ENCODE results near the gene COA4.

Gene COA4

DNA sequence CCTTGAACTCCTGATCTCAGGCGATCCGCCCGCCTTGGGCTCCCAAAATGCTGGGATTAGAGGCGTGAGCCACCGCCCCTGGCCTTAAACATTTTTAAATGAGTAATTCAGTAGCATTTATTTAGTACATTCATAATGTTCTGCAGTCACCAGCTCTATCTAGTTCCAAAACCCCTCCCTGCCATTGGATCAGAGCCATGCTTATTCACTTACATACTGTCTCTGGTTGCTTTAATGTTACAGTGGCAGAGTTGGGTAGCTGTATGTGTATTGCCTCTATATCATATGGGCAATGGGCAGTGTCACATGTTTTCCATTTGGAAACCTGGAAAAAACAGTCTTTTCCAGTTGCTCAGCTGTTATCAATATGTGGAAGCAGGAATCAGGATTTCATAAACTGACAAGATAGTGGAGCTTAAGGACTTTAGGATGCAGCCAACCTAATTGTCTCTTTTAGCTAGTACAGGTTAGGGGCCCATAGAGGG is 10.5 kb downstream of the COA4 start:
- DNase-seq (ENCODE audit: low read depth in 3 of 3, low spot score in 1 of 3) = no peak

DNA sequence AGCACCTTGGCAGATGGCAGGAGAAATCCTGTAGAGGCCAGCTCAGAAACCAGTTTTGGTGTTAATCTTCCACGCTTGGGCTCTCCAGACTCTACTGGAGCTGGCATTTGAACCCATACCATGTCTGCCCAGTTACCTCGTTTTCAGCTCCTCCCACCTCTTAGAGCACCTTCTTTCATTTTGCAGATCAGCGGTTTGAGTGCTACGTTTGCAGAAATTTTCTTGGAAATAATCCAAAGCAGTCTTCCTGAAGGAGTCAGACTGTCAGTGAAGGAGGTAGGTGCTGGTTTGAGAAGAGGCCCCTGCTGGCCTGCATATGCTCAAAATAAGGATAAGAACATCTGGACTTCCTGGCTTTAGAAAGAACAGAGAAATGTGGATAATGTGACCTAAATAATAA is 13.7 kb downstream of the COA4 start:
- DNase-seq (ENCODE audit: low read depth in 3 of 3, low spot score in 1 of 3) = no peak

DNA sequence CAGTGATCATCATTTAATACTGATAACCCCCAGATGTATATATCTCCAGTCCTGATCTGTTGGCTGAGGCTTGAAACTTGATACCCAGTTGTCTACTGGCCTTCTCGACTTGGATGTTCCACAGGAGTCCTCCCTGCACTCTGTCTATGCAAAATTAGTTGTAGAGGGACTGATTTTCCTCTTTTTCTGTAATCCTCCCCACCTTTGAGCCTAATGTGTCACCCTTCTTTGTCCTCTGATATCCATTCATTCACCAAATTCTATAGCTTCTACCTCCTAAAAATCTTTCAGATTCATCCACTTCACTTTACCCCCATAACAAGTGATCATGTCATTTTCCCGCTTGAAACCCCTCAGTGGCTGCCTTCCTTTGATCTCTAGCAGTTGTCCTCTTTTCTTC is 16.4 kb downstream of the COA4 start:
- DNase-seq (ENCODE audit: low read depth in 3 of 3, low spot score in 1 of 3) = no peak

DNA sequence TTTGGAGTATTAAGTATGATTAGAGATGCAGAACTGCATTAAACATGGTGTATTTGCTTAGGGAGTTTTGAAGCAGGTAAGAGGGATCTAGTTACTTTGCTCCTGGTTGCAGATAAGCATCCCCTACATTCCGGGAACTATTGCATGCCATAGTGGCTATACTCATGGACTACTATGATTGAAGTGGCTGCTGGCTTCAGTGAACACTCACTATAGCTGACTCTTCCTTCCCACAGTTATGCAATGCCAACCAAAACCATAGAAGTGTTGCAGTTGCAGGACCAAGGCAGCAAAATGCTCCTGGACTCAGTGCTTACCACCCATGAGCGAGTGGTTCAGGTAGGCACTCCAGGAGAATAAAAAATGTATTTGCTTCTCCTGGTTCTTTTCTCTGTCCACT is 17.0 kb downstream of the COA4 start:
- no peak for DNase-seq (ENCODE audit: low read depth in 3 of 3, low spot score in 1 of 3)

DNA sequence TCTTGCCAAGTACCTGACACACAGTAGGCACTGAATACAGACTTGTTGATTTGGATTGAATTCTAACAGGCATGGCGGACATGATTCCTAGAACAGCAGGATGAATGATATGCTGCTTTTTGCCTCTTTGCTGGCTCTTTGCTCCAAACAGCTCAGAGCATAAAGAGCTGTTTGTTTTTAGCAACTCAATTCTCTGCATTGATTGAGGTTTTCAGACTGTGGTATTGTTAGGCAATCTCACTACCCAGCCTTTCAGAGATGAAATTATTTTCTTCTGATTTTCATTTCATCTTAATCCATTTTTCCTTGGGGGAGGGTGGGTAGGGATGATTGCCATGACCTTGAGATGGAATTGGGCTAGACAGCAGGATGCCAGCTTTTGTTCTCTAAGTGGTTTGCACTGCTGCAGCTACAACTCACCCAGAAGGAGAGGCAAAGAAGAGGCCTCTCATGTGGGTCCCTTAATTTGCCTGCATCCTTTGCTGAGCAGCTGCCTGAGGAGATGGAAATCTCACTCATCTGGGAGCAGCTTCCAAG is 20.5 kb downstream of the COA4 start:
- DNase-seq (ENCODE audit: low read depth in 3 of 3, low spot score in 1 of 3) = no peak

DNA sequence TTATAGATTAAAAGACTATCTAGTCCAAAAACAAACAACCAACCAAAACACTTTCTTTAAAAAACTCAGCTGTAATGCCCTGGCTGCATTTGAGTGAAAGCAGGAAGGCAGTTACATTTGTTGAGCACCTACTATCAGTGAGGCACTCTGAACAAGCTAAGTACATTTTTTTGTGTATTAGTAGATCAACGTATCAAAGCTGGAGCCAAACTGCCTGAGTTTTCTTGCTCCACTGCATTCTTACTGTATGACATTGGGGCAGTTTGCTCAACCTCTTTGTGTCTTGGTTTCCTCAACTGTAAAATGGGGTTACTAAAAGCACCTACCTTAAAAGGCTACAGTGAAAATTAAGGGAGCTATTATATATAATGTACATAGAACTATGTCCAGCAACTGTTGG is 22.0 kb downstream of the COA4 start:
- no peak for DNase-seq (ENCODE audit: low read depth in 3 of 3, low spot score in 1 of 3)

DNA sequence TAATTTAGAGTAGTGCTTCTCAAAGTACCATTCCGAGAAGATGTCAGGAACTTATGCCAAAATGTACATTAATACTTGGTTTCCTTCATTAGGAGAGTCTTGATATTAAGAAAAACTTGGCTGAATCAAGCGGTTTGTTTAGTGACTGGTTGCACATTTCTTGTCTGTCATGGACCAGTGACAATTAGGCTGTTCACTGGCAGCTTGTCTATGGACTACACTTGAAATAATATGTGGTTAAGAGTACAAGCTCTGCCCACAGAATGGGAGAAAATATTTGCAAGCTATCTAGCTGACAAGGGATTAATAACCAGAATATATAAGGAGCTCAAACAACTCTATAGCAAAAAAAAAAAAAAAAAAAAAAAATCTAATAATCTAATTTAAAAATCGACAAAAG is 24.6 kb downstream of the COA4 start:
- no peak for DNase-seq (ENCODE audit: low read depth in 3 of 3, low spot score in 1 of 3)

DNA sequence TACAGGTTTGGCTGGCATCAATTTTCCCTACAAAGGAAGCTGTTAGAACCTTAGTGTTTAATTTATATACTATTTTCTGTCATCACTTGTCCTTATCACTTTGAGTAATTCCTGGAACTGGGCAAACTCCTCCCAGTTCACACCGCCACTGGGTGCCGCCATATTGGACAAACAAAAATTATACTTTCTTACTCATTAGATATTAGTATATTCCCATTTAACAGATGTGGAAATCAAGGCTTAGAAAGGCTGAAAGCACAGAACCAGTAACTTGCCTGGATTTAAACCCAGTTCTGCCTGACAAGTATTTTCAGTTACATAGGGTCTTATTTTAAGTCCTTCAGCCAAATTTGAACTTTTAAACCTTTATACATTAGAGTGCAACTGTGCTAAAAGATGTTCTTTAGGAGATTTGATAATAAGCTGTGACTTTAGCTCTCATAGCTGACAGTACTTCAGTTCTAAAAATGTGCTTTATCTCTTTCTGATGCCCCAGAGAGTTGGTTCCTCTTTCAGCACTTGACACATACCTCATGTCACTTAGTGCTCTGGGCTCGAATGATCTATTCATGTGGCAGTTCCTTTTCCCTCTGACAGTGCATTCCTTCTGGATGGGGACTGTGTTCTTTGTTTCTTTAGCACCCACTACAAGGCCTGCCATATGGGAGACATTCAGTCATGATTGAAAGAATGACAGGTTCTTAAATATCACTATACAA is 25.4 kb downstream of the COA4 start:
- DNase-seq (ENCODE audit: low read depth in 3 of 3, low spot score in 1 of 3) = no peak

DNA sequence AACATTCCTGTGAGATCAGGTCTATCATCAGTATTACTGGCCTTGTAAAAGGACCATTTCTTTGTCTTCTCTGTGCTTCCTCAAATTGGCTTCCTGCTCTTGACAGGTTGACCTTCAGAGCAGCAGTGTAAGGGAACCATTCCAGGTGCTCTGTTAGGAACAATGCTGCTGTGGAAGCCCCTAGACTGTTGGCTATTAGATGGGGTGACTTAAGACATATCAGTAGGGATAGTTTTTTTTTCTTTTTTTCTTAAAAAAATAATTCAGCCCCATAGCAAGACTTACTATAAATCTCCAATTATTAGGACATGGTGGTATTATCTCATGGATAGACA is 37.6 kb downstream of the COA4 start:
- DNase-seq (ENCODE audit: low read depth in 3 of 3, low spot score in 1 of 3) = no peak

DNA sequence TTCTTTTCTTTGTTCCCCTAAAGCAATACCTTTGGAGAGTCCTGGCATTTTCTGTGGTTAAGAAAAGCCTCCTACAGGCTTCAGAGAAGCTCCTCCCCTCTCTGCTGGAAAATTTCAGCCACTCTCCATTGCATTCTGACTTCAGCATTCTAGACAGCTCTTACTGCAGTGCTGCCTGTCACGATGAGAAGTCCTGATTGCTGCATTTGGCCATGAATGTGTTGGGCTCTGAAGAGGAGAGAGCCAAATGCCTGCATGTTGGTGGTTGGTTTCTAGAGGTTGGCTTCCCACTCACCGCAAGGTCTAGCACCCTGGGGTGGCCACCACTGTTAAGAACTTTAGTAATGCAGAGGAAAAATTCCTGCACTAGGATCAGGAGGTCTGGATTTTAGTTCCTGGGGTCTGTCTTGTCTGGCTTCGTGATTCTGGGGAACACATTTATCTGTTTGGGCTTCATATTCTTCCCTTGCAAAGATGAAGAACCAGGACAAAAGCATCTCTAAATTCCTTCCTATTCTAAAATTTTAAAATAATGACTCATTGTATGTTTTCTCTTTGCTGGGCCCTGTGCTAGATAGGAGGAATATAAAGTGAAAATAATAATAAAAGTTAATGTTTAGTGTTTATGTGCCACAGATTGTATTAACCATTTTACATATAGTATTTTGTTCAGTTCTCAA is 38.1 kb downstream of the COA4 start:
- no peak for DNase-seq (ENCODE audit: low read depth in 3 of 3, low spot score in 1 of 3)

DNA sequence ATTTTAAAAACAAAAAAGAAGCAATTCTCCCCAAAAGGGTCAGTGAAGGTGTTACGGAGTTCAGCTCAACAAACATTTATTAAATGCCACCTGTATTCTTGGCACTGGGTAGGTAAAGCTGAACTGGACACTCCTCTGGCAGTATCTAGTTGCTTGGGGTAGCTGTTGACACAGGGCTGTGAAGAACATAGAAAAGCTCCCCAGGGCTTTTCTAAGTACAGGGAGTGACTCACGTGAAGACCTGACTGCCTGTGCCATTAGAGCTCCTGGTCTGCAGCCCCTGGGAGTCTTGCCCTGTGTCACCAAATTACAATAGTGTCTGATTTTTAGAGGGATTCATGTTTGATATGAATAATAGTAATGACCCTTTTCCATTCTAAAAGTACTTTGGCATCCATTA is 43.6 kb downstream of the COA4 start:
- no peak for DNase-seq (ENCODE audit: low read depth in 3 of 3, low spot score in 1 of 3)

DNA sequence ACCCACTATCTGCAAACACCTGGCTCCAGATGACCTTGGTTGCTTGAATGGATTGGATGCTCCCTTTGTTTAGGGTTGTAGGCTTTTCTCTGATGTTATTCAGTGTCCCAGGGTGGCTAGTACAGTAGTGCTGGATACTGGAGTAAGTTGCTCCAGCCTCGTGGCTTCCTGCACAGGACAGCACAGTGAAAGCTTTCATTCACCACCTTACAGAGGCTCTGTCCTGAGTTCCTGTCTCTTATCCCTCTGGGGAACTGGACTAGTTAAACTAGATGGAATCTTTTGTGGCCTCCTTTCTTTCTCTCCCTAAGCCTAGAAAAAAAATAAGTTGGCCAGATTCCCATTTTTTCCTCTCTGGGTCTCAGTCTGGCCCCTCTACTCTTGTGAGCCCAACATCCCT is 46.4 kb downstream of the COA4 start:
- no peak for DNase-seq (ENCODE audit: low read depth in 3 of 3, low spot score in 1 of 3)
